Cardiac muscle cell (in vitro differentiated cells and primary cell): ENCODE data around the gene GALNT14. TPM values are rescaled to one million over a fixed set of nuclear protein-coding genes. Genes with fewer than 3 reads are reported as not detected.

ENCODE experiments used
- DNase-seq, 2 donors: peaks; one replicate each; pipeline versions ENCODE4 v3.0.0 to v3.0.0-alpha.2; 2010 to 2017; ENCODE audit warnings: low read depth in 1 of 2, low spot score in 1 of 2
- H3K27ac ChIP-seq: fragments of 200-600 bp; sonication (generic); 2 replicates; pipeline ENCODE4 v1.5.1; 2016
- H3K27me3 ChIP-seq: fragments of 200-600 bp; sonication (generic); 2 replicates; pipeline ENCODE4 v1.6.0; 2016; ENCODE audit warnings: control low read depth
- H3K36me3 ChIP-seq: fragments of 200-600 bp; sonication (generic); 2 replicates; pipeline ENCODE4 v1.5.1; 2016; ENCODE audit warnings: control low read depth
- H3K4me1 ChIP-seq: fragments of 200-600 bp; sonication (generic); 2 replicates; pipeline ENCODE4 v1.8.1; 2017; ENCODE audit warnings: low read depth, mild to moderate bottlenecking, mixed run types
- H3K4me3 ChIP-seq: fragments of 200-600 bp; sonication (generic); 2 replicates; pipeline ENCODE4 v1.5.1; 2016; ENCODE audit warnings: mild to moderate bottlenecking
- H3K9me3 ChIP-seq: fragments of 200-600 bp; sonication (generic); 2 replicates; pipeline ENCODE4 v1.5.1; 2017; ENCODE audit warnings: low read depth, mild to moderate bottlenecking, control low read depth
- polyA plus RNA-seq: library from polyadenylated mRNA; unstranded; fragments of >200 nt; fragmentation: Nextera tagmentation; extraction: Ambion mirVana; gene quantifications from 2 replicates; pipeline ENCODE4 v1.2.1, GENCODE V29; 2016
- total RNA-seq: library from RNA; depleted of rRNA; stranded (reverse); fragments of >200 nt; gene quantifications from 2 replicates; pipeline ENCODE4 v1.2.3, GENCODE V29; 2016
- TF ChIP-seq, protein P1 (sequence below): IDR thresholded peaks from 2 replicates; pipeline ENCODE4 v1.5.1; 2012; ENCODE audit warnings: low read depth, mild to moderate bottlenecking, low read length

The GALNT14 gene
- total and polyA plus RNA-seq, 2 experiments from 2014 or later: 0.84 to 1.1 TPM

DNA sequence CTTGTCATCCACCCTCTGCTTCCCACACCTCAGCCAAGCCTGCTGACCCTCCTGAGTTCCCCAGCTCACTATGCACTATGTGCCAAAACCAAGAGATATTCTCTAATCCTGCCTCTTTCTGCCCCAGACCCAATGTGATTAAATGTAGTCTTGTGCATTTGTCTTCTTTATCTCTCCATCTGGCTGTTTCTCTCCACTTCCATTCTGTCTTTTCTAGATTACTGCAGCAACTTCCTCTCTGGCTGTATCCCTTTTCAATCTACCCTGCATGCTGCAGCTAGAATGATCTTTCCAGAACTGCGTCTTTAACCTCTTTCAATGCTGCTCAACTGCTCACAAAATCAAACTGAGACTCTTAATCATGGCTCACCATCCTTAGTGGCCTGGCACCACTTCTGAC, 164.1 kb downstream of the GALNT14 start:
- DNase-seq: no peak
- Histone ChIP-seq H3K9me3 (no peaks in the 10 kb centered on the region), H3K4me1 (peaks cover 6% of the 10 kb centered on the region), H3K27me3 (no peaks in the 10 kb centered on the region), H3K4me3 (no peak overlapping the region), H3K36me3 (no peaks in the 10 kb centered on the region), H3K27ac (no peak overlapping the region)
- TF ChIP-seq, protein P1, sequence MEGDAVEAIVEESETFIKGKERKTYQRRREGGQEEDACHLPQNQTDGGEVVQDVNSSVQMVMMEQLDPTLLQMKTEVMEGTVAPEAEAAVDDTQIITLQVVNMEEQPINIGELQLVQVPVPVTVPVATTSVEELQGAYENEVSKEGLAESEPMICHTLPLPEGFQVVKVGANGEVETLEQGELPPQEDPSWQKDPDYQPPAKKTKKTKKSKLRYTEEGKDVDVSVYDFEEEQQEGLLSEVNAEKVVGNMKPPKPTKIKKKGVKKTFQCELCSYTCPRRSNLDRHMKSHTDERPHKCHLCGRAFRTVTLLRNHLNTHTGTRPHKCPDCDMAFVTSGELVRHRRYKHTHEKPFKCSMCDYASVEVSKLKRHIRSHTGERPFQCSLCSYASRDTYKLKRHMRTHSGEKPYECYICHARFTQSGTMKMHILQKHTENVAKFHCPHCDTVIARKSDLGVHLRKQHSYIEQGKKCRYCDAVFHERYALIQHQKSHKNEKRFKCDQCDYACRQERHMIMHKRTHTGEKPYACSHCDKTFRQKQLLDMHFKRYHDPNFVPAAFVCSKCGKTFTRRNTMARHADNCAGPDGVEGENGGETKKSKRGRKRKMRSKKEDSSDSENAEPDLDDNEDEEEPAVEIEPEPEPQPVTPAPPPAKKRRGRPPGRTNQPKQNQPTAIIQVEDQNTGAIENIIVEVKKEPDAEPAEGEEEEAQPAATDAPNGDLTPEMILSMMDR: no peak

DNA sequence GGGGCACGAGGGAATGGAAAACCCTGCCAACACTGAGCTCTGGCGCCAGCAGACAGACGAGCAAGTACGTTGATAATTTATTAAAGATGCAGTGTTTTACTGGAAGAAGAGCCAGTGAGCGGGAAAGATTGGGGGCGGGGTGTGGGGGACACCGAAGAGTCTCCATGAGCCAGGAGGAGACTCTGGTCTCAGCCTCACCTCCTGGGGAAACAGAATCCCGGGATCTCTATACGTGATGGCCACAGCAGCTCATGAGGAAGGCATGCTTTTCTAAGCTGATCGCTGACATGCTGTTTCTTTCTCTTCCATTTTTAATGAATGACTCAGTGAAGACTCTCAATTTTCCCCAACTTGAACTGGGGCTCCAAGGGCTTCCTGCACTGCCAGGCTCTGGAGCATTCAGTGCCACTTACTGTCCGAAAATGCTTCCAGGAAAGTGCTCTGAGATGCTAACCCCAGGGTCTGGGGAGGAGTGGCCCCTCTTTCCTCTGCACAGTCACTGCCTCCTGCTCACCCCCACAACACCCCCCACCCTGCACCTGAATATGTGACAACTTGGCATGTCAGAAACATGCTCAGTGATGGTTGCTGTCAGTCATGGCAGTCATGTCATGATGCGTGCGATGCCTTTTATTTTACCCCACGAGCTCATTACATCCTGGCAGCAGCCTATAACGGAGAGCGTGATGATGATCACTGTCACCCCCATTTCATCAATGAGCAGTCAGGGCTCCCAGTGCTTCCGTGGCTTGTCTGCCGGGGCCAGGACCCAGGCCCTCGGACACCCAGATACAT, 166.8 kb downstream of the GALNT14 start:
- Histone ChIP-seq H3K27me3 (no peaks in the 10 kb centered on the region), H3K9me3 (no peaks in the 10 kb centered on the region), H3K36me3 (no peaks in the 10 kb centered on the region), H3K4me3 (no peak overlapping the region), H3K4me1 (peaks cover 5% of the 10 kb centered on the region), H3K27ac (no peak overlapping the region)
- no peak for DNase-seq
- TF ChIP-seq, protein P1: no peak

DNA sequence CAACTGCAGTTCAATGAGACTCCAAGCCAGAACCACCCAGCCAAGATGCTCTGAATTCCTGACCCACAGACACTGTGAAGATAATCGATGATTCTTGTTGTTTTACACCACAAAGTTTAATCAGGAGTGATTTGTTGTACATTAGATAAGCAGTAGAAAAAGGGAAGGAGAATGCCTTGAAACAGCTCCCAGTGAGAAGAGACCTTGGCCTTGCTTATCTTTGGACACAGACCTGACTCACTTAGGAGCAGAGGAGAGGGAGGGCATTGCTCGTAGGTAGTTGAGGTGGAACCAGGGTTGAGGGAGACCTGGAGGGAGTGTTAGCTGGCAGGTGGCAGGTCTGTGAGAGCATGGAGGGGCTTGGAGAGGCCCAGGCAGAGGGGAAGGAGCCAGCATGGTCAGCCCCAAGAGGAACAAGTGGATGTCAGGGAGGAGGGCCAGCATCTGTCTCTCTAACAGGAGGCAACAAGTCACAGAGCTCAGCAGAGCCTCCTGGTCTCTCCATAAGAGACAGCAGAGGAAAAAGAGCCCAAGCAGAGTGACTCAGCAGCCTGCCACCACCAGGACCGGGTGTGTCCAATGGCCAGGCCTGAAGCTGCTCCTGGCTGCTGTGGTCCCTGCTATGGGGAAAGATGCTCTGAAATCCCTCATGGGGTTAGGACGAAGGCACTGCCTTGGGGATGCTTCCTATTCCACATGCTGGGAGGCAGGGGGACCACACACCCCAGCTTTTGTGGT, 169.4 kb downstream of the GALNT14 start:
- Histone ChIP-seq H3K27me3 (no peaks in the 10 kb centered on the region), H3K36me3 (no peaks in the 10 kb centered on the region), H3K4me3 (no peak overlapping the region), H3K9me3 (no peaks in the 10 kb centered on the region), H3K4me1 (no peaks in the 10 kb centered on the region), H3K27ac (no peak overlapping the region)
- no peak for DNase-seq
- TF ChIP-seq, protein P1: no peak

DNA sequence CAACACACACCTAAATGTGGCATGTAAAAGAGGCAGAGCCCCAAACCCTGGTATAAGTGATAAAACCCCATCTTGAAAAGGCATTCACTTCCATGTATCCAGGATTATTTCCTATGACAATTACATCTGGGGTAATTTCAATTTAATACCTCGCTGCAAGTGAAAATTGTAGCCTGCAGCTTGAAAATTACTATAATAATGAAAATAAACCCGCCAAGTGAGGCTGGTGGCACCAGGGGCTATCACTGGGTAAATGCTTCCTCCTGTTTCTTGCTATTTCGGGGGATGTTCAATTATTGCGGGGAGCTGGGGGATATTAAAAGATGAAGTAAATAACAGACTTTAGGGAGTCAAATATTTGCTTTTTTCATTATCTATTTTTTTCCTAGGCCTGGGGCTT, 171.5 kb downstream of the GALNT14 start:
- TF ChIP-seq, protein P1: no peak
- Histone ChIP-seq H3K4me1 (no peaks in the 10 kb centered on the region), H3K27me3 (no peaks in the 10 kb centered on the region), H3K4me3 (no peak overlapping the region), H3K9me3 (no peaks in the 10 kb centered on the region), H3K27ac (no peak overlapping the region), H3K36me3 (no peaks in the 10 kb centered on the region)
- no peak for DNase-seq

DNA sequence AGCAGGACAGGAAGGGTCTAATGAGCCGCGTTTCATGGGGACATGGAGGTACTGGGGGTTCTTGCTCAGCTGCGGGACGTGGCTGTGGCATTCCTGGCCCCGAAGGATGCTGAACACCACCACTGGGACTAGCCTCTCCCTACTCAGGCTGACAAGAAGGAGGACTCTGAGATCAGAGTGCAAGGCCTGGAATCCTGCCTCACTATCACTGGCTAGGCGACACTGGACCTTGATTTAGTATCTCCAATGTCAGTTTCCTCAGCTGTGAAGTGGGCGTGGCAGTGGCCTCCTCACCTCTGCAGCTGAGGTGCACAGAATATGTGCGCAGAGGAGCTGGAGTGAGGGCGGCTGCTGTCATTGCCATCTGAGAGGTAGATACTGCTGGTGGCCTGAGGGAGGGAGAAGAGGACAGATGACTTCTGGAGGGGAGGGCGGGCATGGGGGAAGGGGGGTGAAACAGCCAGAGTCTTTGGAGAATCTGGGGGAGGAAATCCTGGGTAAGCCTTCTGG, 173.2 kb downstream of the GALNT14 start:
- no peaks in the 10 kb centered on the region for H3K36me3 ChIP-seq
- H3K9me3 ChIP-seq: no peaks in the 10 kb centered on the region
- no peak overlapping the region for H3K4me3 ChIP-seq
- no peak overlapping the region for H3K27ac ChIP-seq
- DNase-seq: no peak
- TF ChIP-seq, protein P1: no peak
- H3K4me1 ChIP-seq: no peaks in the 10 kb centered on the region
- no peaks in the 10 kb centered on the region for H3K27me3 ChIP-seq
